BJ (cell line): ENCODE data around the gene CASP4. TPM values are rescaled to one million over a fixed set of nuclear protein-coding genes. Genes with fewer than 3 reads are reported as not detected.

Source experiments
- CTCF ChIA-PET: fragments of 350-600 bp; formaldehyde crosslinking; extraction: SDS; loops from one replicate; lab custom pipeline; 2021; ENCODE audit warnings: antibody characterized with exemption, inconsistent platforms; lab: Yijun Ruan, JAX
- POLR2A ChIA-PET: fragments of 300-600 bp; sonication (Branson Sonifier 250); formaldehyde crosslinking; extraction: SDS; loops from one replicate; lab custom pipeline; 2021; ENCODE audit warnings: antibody characterized with exemption; lab: Charles Lee
- DNase-seq: peaks from one replicate; pipeline ENCODE4 v3.0.0-alpha.2; 2011; ENCODE audit warnings: low read depth
- H3K27me3 ChIP-seq: 2 replicates; pipeline ENCODE4 v1.6.0; 2011; ENCODE audit warnings: low read length; ENCODE audit not compliant: control insufficient read depth, insufficient read depth
- H3K36me3 ChIP-seq: 2 replicates; pipeline ENCODE4 v1.5.1; 2011; ENCODE audit warnings: low read length; ENCODE audit not compliant: control insufficient read depth, insufficient read depth
- H3K4me3 ChIP-seq: 2 replicates; pipeline ENCODE4 v1.5.1; 2011; ENCODE audit warnings: low read depth, mild to moderate bottlenecking, control low read depth, low read length
- polyA plus RNA-seq: library from polyadenylated mRNA; depleted of rRNA; stranded (reverse); fragments of >200 nt; gene quantifications from 2 replicates; pipeline ENCODE4 v1.2.3, GENCODE V29; 2011
- TF ChIP-seq, protein P1 (sequence below): IDR thresholded peaks from 2 replicates; pipeline ENCODE4 v1.5.1; 2011; ENCODE audit warnings: low read depth, mild to moderate bottlenecking, control low read depth, inconsistent platforms, low read length, moderate library complexity; ENCODE audit not compliant: insufficient read depth

Gene CASP4
- polyA plus RNA-seq, 1 experiment: 87.7 TPM

DNA sequence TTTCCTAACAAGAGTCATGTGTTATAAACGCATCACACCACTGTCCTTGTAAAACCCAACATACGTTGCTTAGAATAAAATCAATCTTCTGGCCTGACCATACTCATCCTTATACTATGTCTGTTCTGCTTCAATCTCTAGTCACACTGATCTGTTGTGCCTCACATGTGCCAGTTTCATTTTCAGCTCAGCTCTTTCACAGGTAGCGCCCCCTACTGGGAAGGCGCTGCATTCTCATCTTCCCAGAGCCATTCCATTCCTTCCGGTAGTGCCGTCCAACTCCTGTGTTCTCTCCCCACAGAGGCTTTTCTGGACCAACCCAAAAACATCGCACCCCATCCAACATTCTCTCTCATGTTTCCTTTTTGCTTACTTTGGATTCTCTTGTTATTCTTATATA, 32.4 kb upstream of the CASP4 start:
- no peaks in the 10 kb centered on the region for H3K27me3 ChIP-seq
- H3K36me3 ChIP-seq: no peaks in the 10 kb centered on the region
- no peak overlapping the region for H3K4me3 ChIP-seq
- TF ChIP-seq, protein P1, sequence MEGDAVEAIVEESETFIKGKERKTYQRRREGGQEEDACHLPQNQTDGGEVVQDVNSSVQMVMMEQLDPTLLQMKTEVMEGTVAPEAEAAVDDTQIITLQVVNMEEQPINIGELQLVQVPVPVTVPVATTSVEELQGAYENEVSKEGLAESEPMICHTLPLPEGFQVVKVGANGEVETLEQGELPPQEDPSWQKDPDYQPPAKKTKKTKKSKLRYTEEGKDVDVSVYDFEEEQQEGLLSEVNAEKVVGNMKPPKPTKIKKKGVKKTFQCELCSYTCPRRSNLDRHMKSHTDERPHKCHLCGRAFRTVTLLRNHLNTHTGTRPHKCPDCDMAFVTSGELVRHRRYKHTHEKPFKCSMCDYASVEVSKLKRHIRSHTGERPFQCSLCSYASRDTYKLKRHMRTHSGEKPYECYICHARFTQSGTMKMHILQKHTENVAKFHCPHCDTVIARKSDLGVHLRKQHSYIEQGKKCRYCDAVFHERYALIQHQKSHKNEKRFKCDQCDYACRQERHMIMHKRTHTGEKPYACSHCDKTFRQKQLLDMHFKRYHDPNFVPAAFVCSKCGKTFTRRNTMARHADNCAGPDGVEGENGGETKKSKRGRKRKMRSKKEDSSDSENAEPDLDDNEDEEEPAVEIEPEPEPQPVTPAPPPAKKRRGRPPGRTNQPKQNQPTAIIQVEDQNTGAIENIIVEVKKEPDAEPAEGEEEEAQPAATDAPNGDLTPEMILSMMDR: peak; percentile 42; the same call in 1 of the 2 replicates
- no peak for DNase-seq
- ChIA-PET POLR2A (no interaction called here), CTCF (no interaction called here)

DNA sequence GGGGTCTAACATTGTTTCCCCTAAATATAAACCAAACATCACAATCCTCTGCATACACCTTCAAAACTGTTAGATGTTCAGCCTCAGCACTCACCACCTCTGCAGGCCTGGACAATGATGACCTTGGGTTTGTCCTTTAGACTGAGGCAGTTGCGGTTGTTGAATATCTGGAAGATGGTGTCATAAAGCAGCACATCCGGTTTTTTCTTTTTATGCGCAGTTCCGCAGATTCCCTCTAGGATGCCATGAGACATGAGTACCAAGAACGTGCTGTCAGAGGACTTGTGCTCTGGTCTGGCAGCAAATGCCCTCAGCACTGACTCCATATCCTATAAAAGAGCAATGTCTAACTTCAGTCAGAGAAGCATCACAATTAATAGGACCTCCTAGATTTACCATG, 31.8 kb upstream of the CASP4 start:
- POLR2A ChIA-PET: no interaction called here
- CTCF ChIA-PET: no interaction called here
- DNase-seq: no peak
- TF ChIP-seq, protein P1: 0 out of 2 replicates have a peak, but pooled peaks have one; percentile 5
- H3K27me3 ChIP-seq: no peaks in the 10 kb centered on the region
- H3K4me3 ChIP-seq: no peak overlapping the region
- no peaks in the 10 kb centered on the region for H3K36me3 ChIP-seq

DNA sequence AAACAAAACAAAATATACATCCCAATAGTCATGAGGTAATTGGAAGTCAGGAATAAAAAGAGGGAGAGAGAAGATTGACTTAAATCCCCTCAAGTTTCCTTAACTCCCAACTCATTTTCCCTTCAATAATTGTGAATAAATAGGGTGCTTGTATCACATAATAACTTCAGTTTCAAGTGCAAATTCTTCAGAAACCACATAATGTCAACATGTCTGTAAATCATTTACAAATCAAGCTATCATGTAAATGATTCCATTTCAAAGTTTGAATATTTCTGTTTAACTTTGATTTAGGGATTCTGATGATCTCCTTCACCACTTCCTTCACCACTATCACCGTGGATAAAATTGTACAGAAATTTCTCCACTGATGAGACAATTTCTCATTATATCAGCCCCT, 31.3 kb upstream of the CASP4 start:
- H3K27me3 ChIP-seq: no peaks in the 10 kb centered on the region
- TF ChIP-seq, protein P1: no peak
- no peak for DNase-seq
- no peaks in the 10 kb centered on the region for H3K36me3 ChIP-seq
- H3K4me3 ChIP-seq: no peak overlapping the region
- CTCF ChIA-PET: no interaction called here
- POLR2A ChIA-PET: no interaction called here

DNA sequence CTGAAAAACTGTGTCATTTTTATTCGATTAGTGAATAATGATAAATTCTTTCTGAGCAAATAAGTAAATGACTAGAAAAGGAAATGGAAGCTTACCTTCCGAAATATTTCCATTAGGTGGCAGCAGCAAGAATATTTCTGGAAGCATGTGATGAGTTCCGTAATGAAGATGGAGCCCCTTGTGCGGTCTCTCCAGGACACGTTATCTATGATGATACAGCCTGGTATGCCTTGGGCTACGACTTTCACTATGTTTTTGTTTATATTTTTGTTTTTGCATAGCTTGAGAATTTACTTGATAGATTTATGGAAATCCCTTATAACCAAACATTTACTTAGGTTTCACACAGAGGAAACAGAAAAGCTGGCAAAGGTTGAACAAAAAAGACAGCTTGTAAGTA, 28.9 kb upstream of the CASP4 start:
- Histone ChIP-seq H3K27me3 (no peaks in the 10 kb centered on the region), H3K36me3 (no peaks in the 10 kb centered on the region), H3K4me3 (no peak overlapping the region)
- ChIA-PET POLR2A (no interaction called here), CTCF (interaction anchor here (1.2 kb wide), 1 partner anchor 14 kb away, joined by 3 read pairs; no protein-coding TSS in a partner anchor)
- no peak for DNase-seq
- TF ChIP-seq, protein P1: no peak

DNA sequence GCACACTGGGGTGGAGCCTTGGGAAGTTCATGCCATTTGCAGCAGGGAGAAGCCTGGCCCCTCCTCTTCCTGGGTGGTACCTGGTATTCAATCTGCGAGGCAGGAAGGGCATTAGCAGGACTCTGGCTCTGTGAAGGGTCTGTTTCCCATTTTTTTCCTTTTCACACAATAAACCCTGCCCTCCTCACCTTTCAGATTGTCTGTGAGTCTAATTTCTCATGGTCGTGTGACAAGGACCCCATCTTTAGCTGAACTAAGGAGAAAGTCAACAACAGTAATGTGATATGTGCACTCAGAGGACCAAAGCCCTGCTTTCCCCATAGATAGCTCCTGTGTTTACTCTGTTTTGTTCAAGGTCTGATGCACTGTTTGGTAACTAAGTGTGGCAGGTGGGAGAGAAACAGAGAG, 26.6 kb upstream of the CASP4 start:
- Histone ChIP-seq H3K4me3 (no peak overlapping the region), H3K36me3 (no peaks in the 10 kb centered on the region), H3K27me3 (0 out of 2 replicates have a peak, but pooled peaks cover 1% of the 10 kb centered on the region)
- CTCF ChIA-PET: no interaction called here
- TF ChIP-seq, protein P1: no peak
- POLR2A ChIA-PET: no interaction called here
- DNase-seq: no peak
